ENCODE data around the gene CAPS. TPM values are rescaled to one million over a fixed set of nuclear protein-coding genes. Genes with fewer than 3 reads are reported as not detected.

Gene CAPS
- total RNA-seq, 4 donors from 2014 or later = 67.5 to 95.0 (median 77.4) TPM

DNA sequence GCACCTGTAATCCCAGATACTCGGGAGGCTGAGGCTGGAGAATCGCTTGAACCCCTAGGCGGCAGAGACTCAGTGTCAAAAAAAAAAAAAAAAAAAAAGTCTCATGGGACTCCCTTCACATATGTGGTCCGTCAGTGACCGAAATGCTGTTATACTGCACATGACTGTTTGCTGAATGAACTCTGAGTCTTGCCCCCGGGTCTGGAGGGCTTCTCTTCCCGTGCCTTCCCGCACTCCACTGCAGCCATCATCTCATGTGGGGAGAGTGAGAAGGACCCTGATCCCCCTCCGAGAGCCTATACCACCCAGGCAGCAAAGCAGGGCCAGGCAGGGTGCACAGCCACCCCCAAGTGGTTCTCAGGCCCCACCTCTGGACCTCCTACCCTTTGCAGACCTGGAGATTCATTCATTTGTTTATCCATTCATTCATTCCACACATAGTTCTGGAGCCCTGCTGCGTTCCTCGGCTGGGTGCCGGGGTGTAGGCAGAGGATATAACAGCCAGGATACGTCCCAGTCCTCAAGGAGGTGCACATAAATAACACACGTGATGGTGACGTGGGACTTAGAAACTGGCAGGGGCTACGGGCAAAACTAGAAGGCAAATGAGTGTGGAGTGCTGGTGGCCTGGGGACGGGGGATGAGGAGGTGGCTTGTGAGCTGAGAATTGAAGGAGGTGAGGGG, 24.6 kb upstream of the CAPS start:
- H3K4me3 ChIP-seq = no peak overlapping the region
- peaks cover 0 to 12% (median 2%) of the 10 kb centered on the region in 4 donors for H3K4me1 ChIP-seq
- peaks cover 0 to 9% (median 0%) of the 10 kb centered on the region in 3 donors for H3K36me3 ChIP-seq
- 39 to 51% methylated on average over 17 of the region's 17 CpGs for WGBS, 2 donors
- TF ChIP-seq, protein P1, sequence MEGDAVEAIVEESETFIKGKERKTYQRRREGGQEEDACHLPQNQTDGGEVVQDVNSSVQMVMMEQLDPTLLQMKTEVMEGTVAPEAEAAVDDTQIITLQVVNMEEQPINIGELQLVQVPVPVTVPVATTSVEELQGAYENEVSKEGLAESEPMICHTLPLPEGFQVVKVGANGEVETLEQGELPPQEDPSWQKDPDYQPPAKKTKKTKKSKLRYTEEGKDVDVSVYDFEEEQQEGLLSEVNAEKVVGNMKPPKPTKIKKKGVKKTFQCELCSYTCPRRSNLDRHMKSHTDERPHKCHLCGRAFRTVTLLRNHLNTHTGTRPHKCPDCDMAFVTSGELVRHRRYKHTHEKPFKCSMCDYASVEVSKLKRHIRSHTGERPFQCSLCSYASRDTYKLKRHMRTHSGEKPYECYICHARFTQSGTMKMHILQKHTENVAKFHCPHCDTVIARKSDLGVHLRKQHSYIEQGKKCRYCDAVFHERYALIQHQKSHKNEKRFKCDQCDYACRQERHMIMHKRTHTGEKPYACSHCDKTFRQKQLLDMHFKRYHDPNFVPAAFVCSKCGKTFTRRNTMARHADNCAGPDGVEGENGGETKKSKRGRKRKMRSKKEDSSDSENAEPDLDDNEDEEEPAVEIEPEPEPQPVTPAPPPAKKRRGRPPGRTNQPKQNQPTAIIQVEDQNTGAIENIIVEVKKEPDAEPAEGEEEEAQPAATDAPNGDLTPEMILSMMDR (IDR thresholded peaks at IDR 0.05) = no peak
- no peak for TF ChIP-seq EP300 (IDR thresholded peaks at IDR 0.05)
- no peak for TF ChIP-seq POLR2A (IDR thresholded peaks at IDR 0.05)
- H3K27ac ChIP-seq = no peak overlapping the region
- H3K27me3 ChIP-seq = peaks cover 0 to 49% of the 10 kb centered on the region in 2 donors
- no peak for DNase-seq (ENCODE audit: low spot score in 2 of 2)
- H3K9me3 ChIP-seq = no peaks in the 10 kb centered on the region

DNA sequence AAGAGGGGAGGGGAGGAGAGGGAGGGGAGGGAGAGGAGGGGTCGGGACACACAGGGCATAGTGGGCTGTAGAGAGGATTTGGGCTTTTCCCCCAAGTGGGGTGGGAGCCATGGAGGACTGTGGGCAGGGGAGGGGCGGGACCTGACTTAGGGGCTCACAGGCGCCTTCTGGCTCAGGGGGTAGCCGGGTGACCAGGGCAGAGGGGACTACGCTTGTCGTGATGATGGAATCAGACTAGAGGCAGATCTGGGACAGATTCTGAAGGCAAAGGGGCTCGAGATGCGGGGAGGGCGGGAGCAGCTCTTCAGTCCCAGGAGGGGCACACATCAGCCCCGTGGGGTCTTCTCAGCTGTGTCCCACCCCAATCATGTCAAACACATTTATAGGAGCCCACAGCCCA, 24.0 kb upstream of the CAPS start:
- H3K4me3 ChIP-seq = no peak overlapping the region
- peaks cover 0 to 49% of the 10 kb centered on the region in 2 donors for H3K27me3 ChIP-seq
- no peak overlapping the region for H3K27ac ChIP-seq
- no peaks in the 10 kb centered on the region for H3K9me3 ChIP-seq
- no peak for TF ChIP-seq POLR2A (IDR thresholded peaks at IDR 0.05)
- TF ChIP-seq EP300 (IDR thresholded peaks at IDR 0.05) = no peak
- TF ChIP-seq, protein P1 (IDR thresholded peaks at IDR 0.05) = no peak
- peaks cover 0 to 12% (median 2%) of the 10 kb centered on the region in 4 donors for H3K4me1 ChIP-seq
- WGBS, 2 donors = 40 to 43% methylated on average over 10 of the region's 10 CpGs
- H3K36me3 ChIP-seq = peaks cover 0 to 15% (median 0%) of the 10 kb centered on the region in 3 donors
- DNase-seq (ENCODE audit: low spot score in 2 of 2) = no peak

DNA sequence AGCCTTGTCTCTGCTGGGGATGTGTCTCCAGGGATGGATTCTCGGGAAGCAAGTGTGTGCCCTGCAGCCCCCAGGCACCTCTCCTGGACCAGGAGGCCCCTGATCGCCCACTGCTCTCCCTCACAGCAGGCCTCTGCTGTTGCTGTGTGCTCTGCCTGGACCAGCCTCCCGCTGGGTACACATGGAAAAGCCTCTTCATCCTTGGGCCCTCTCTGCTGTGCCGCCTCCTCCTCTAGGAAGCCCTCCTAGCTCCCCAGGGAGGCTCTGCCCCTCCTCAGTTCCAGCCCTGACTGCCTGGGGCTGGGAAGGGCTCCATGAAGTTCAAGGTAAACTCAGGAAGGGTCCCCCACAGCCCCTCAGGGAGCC, 22.5 kb upstream of the CAPS start:
- no peak for DNase-seq (ENCODE audit: low spot score in 2 of 2)
- Histone ChIP-seq H3K4me1 (peaks cover 0 to 12% (median 2%) of the 10 kb centered on the region in 4 donors), H3K36me3 (peaks cover 0 to 30% (median 2%) of the 10 kb centered on the region in 3 donors), H3K27ac (no peak overlapping the region), H3K4me3 (no peak overlapping the region), H3K9me3 (no peaks in the 10 kb centered on the region), H3K27me3 (peaks cover 0 to 42% of the 10 kb centered on the region in 2 donors)
- TF ChIP-seq, protein P1 (IDR thresholded peaks at IDR 0.05) = no peak
- TF ChIP-seq POLR2A (IDR thresholded peaks at IDR 0.05) (no peak), EP300 (IDR thresholded peaks at IDR 0.05) (no peak)
- 36 to 50% methylated on average over 3 to 4 of the region's 4 CpGs for WGBS, 2 donors

DNA sequence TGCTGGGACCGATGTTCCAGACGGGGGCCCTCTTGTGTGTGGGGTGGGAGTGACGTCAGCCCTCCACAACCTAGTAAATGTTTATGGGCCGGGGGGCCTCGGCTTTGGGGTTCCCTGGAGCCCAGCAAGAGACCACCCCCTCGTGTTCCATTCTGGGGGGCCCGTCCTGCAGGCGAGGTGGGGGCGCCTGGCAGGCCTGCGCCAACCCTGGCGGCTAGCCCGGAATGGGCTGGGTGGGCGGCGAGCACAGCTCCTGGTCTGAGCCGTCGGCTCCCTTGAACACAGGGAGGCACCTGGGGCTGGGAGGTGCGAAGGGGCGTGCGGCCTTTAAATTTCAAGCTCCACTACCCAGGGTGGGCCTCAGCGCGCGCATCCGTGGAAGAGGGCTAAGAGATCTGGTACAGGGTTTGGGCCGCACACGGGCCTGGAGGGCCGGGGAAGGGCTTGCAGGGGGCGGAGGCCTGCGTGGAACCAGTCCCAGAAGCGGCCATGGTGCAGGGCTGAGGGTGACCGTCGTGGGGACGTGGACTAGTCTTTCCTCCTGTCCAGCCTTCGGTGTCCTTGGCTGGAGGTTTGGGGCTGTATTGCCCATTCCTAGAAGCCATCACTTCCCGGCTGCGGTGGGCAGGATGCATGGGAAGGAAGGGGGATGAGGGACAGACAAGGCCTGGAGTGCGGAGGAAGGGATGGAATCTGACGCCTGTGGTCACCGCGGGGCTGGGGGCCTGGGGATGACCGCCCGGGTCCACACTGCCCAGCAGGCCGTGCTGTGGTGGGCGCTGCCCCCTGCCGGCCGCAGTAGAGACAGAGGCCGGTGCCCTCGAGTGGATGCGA, 21.9 kb upstream of the CAPS start:
- TF ChIP-seq, protein P1 (IDR thresholded peaks at IDR 0.05) = peak; percentile 15 to 50 (median 45)
- TF ChIP-seq EP300 (IDR thresholded peaks at IDR 0.05) (no peak), POLR2A (IDR thresholded peaks at IDR 0.05) (no peak)
- Histone ChIP-seq H3K27me3 (peaks cover 0 to 39% of the 10 kb centered on the region in 2 donors), H3K9me3 (no peaks in the 10 kb centered on the region), H3K27ac (no peak overlapping the region), H3K36me3 (peaks cover 0 to 36% (median 2%) of the 10 kb centered on the region in 3 donors), H3K4me3 (no peak overlapping the region), H3K4me1 (peaks cover 0 to 12% (median 2%) of the 10 kb centered on the region in 4 donors)
- WGBS, 2 donors = 10 to 11% methylated on average over 30 to 44 of the region's 48 CpGs
- no peak for DNase-seq (ENCODE audit: low spot score in 2 of 2)

Data from tibial nerve (tissue), 4 donors.